Astrocyte of the spinal cord (primary cell): ENCODE results near the gene ELOF1.

ENCODE experiments used
- DNase-seq: peaks from one replicate; pipeline ENCODE4 v3.0.0; 2011; ENCODE audit warnings: low read depth, low spot score
- H3K4me3 ChIP-seq: 2 replicates; pipeline ENCODE4 v1.5.1; 2011; ENCODE audit warnings: low read depth, mild to moderate bottlenecking, low read length, moderate library complexity
- CTCF ChIP-seq: IDR thresholded peaks from 2 replicates; pipeline ENCODE4 v1.5.1; 2012; ENCODE audit warnings: low read depth, mild to moderate bottlenecking, low read length, inconsistent platforms
- in situ Hi-C: cut with HindIII; loops from 2 replicates; pipeline ENCODE4 v1.10.0; 2017; ENCODE audit warnings: low sequenced_read_pairs

Gene ELOF1

GRCh38 chr19:11555246-11555645, 3.8 kb downstream of the ELOF1 start:
- DNase-seq, result no peak
- in situ Hi-C loops, result no loop called here
- H3K4me3 ChIP-seq, result no peak overlapping the region
- no peak for TF ChIP-seq CTCF

- no peak overlapping the region for H3K4me3 ChIP-seq
- no peak for DNase-seq
- no peak for TF ChIP-seq CTCF
- in situ Hi-C loops, result no loop called here
Measured at GRCh38 chr19:11554160-11554559, 4.9 kb downstream of the ELOF1 start.

- in situ Hi-C loops, result no loop called here
- DNase-seq, result no peak
- H3K4me3 ChIP-seq, result no peak overlapping the region
- no peak for TF ChIP-seq CTCF
Measured at GRCh38 chr19:11552666-11553372, 6.2 kb downstream of the ELOF1 start.

- no peak overlapping the region for H3K4me3 ChIP-seq
- TF ChIP-seq CTCF, result peak; percentile 61
- in situ Hi-C loops, result no loop called here
- DNase-seq, result no peak
Measured at GRCh38 chr19:11551603-11552235, 7.3 kb downstream of the ELOF1 start.

- in situ Hi-C loops, result no loop called here
- no peak for TF ChIP-seq CTCF
- no peak overlapping the region for H3K4me3 ChIP-seq
- DNase-seq, result no peak
Measured at GRCh38 chr19:11550265-11550664, 8.8 kb downstream of the ELOF1 start.

GRCh38 chr19:11549386-11549953, 9.6 kb downstream of the ELOF1 start:
- TF ChIP-seq CTCF, result no peak
- DNase-seq, result no peak
- H3K4me3 ChIP-seq, result no peak overlapping the region
- in situ Hi-C loops, result no loop called here
